ENCODE measurements around the gene GABRD. TPM values are rescaled to one million over a fixed set of nuclear protein-coding genes. Genes with fewer than 3 reads are reported as not detected.

GABRD gene
- total RNA-seq, 1 experiment from 2014 or later: not detected

DNA sequence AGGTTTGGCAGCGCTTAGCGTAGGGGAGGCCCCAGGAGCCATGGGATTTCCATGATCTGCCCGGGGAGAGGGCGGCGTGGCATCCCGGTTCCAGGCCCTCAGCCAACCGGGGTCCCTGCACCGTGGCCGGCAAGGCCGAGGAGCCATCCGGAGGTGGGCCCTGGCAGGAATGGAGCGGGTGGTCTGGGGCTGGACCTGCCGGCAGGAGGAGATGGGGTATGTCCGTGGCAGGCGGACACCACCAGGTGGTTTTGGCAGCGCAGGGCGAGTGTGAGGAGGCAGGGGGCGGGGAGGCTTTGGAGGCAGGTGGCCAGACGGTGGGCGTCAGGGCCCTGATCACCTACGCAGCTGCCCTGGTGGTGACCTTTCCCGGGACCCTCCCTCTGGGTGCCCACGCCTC is 41.4 kb downstream of the GABRD start:
- Histone ChIP-seq H3K79me2 (ENCODE audit: low read depth) (no peaks in the 10 kb centered on the region), H4K20me1 (ENCODE audit: insufficient read depth) (no peaks in the 10 kb centered on the region), H3K4me2 (no peak overlapping the region), H3K27ac (no peak overlapping the region), H3K4me1 (replicated peaks; ENCODE audit: insufficient read depth) (no peaks in the 10 kb centered on the region), H3K9me2 (ENCODE audit: insufficient read depth) (no peaks in the 10 kb centered on the region), H3F3A (ENCODE audit: insufficient read depth, low read depth) (no peaks in the 10 kb centered on the region), H3K27me3 (ENCODE audit: insufficient read depth, low read depth) (no peaks in the 10 kb centered on the region), H3K4me3 (no peak overlapping the region), H3K36me3 (ENCODE audit: low read depth) (no peaks in the 10 kb centered on the region), H2AFZ (no peak overlapping the region), H3K9me3 (ENCODE audit: insufficient read depth, low read depth) (no peaks in the 10 kb centered on the region)
- CTCF ChIA-PET: no interaction called here
- POLR2A ChIA-PET (ENCODE audit: unreplicated experiment): no interaction called here
- TF ChIP-seq, protein P1, sequence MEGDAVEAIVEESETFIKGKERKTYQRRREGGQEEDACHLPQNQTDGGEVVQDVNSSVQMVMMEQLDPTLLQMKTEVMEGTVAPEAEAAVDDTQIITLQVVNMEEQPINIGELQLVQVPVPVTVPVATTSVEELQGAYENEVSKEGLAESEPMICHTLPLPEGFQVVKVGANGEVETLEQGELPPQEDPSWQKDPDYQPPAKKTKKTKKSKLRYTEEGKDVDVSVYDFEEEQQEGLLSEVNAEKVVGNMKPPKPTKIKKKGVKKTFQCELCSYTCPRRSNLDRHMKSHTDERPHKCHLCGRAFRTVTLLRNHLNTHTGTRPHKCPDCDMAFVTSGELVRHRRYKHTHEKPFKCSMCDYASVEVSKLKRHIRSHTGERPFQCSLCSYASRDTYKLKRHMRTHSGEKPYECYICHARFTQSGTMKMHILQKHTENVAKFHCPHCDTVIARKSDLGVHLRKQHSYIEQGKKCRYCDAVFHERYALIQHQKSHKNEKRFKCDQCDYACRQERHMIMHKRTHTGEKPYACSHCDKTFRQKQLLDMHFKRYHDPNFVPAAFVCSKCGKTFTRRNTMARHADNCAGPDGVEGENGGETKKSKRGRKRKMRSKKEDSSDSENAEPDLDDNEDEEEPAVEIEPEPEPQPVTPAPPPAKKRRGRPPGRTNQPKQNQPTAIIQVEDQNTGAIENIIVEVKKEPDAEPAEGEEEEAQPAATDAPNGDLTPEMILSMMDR (conservative IDR thresholded peaks at IDR 0.05): no peak
- no peak for TF ChIP-seq EZH2 (IDR thresholded peaks at IDR 0.05; ENCODE audit: low read depth)
- BruUV-seq (replicated peaks): no TSS peak
- DNase-seq: no peak
- intact Hi-C loops (cut with micrococcal nuclease; ENCODE audit: unreplicated experiment): no loop called here

DNA sequence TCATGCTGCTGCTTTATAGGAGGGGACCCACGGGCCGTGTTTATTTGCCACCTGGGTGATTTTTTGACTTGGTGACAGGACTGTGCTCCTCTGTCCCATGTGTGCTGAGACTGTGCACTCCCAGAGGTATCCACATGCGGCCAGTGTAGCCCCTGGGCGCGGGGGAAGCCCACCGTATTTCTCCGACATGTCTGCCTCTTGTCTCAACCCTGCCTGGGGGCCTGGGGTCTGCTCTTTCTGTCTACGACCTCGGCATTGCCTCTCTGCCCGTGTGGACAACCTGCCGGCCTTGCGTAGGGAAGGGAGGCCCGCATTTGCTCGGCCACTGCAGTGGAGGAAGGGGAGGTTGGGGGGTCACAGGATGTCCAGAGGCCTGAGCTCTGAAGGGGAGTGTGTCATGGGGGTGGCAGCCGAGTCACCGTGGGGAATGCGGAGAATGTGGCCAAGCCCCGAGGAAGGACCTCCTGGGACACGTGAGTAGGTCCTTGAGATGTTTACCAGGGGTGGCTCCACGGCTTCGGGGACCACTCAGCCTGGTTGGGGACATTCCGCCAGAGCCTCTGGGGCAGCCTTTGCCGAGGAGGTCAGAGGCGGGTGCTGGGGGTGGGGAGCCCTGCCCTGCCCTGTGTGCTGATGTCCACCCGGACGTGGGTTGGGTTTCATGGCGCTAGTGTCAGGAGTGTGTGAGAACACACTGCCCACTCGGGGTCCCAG is 42.1 kb downstream of the GABRD start:
- no peaks in the 10 kb centered on the region for H3K9me3 ChIP-seq (ENCODE audit: insufficient read depth, low read depth)
- no peaks in the 10 kb centered on the region for H3K9me2 ChIP-seq (ENCODE audit: insufficient read depth)
- intact Hi-C loops (cut with micrococcal nuclease; ENCODE audit: unreplicated experiment): no loop called here
- no peak overlapping the region for H3K4me2 ChIP-seq
- DNase-seq: peak in 1 of 2 experiments; percentile 11
- POLR2A ChIA-PET (ENCODE audit: unreplicated experiment): no interaction called here
- H3K79me2 ChIP-seq (ENCODE audit: low read depth): no peaks in the 10 kb centered on the region
- no peak overlapping the region for H3K4me3 ChIP-seq
- no peaks in the 10 kb centered on the region for H3K36me3 ChIP-seq (ENCODE audit: low read depth)
- BruUV-seq (replicated peaks): no TSS peak
- CTCF ChIA-PET: no interaction called here
- no peaks in the 10 kb centered on the region for H3K4me1 ChIP-seq (replicated peaks; ENCODE audit: insufficient read depth)
- no peaks in the 10 kb centered on the region for H3F3A ChIP-seq (ENCODE audit: insufficient read depth, low read depth)
- TF ChIP-seq, protein P1 (conservative IDR thresholded peaks at IDR 0.05): no peak
- no peak for TF ChIP-seq EZH2 (IDR thresholded peaks at IDR 0.05; ENCODE audit: low read depth)
- no peak overlapping the region for H3K27ac ChIP-seq
- no peaks in the 10 kb centered on the region for H3K27me3 ChIP-seq (ENCODE audit: insufficient read depth, low read depth)
- no peaks in the 10 kb centered on the region for H4K20me1 ChIP-seq (ENCODE audit: insufficient read depth)
- no peak overlapping the region for H2AFZ ChIP-seq

DNA sequence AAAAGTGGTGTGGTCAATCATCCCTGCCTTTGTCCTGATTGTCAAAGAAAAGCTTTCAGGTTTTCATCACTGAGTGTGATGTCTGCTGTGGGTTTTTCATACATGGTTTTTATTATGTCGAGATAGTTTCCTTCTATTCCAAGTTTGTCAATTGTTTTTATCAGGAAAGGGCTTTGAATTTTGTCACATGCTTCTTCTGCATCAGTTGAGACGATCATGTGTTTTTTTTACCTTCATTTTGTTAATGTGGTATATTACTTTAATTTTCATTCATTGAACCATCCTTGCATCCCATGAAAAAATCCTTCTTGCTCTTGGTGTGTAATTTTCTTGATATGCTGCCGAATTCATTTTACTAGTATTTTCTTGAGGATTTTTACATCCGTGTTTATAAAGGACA is 46.6 kb downstream of the GABRD start:
- Histone ChIP-seq H3K4me2 (no peak overlapping the region), H3K4me1 (replicated peaks; ENCODE audit: insufficient read depth) (no peaks in the 10 kb centered on the region), H2AFZ (no peak overlapping the region), H3K79me2 (ENCODE audit: low read depth) (no peaks in the 10 kb centered on the region), H3K27ac (no peak overlapping the region), H3K36me3 (ENCODE audit: low read depth) (no peaks in the 10 kb centered on the region), H3K4me3 (no peak overlapping the region), H3K9me3 (ENCODE audit: insufficient read depth, low read depth) (no peaks in the 10 kb centered on the region), H3K9me2 (ENCODE audit: insufficient read depth) (no peaks in the 10 kb centered on the region), H3F3A (ENCODE audit: insufficient read depth, low read depth) (no peaks in the 10 kb centered on the region), H3K27me3 (ENCODE audit: insufficient read depth, low read depth) (no peaks in the 10 kb centered on the region), H4K20me1 (ENCODE audit: insufficient read depth) (no peaks in the 10 kb centered on the region; the same call in 1 of the 2 replicates)
- BruUV-seq (replicated peaks): no TSS peak
- ChIA-PET POLR2A (ENCODE audit: unreplicated experiment) (no interaction called here), CTCF (no interaction called here)
- no peak for DNase-seq
- intact Hi-C loops (cut with micrococcal nuclease; ENCODE audit: unreplicated experiment): no loop called here
- no peak for TF ChIP-seq EZH2 (IDR thresholded peaks at IDR 0.05; ENCODE audit: low read depth)
- TF ChIP-seq, protein P1 (conservative IDR thresholded peaks at IDR 0.05): no peak

Measured in PC-9 (cell line).